HCT116 (cell line): ENCODE data around the gene PPP1R3G. TPM values are rescaled to one million over a fixed set of nuclear protein-coding genes. Genes with fewer than 3 reads are reported as not detected.

ENCODE experiments used
- ATAC-seq: fragments of 200-7000 bp; cut with Tn5 transposase; 2 replicates; pipeline ENCODE4 v1.9.1; 2020; ENCODE audit warnings: mild to moderate bottlenecking, moderate library complexity
- BruUV-seq: library from RNA; stranded (reverse); fragments of 400-500 nt; replicated peaks from 2 replicates; lab custom pipeline; 2021; lab: Mats Ljungman, UMichigan
- CTCF ChIA-PET: fragments of 300-600 bp; sonication (Branson Sonifier 250); formaldehyde crosslinking; loops from one replicate; lab custom pipeline; 2021; ENCODE audit warnings: antibody characterized with exemption; lab: Charles Lee
- POLR2A ChIA-PET: fragments of 300-600, 350-600 bp; sonication (Branson Sonifier 250); formaldehyde crosslinking; loops from one replicate; lab custom pipeline; 2021; ENCODE audit warnings: antibody characterized with exemption; lab: Charles Lee
- RAD21 ChIA-PET, 2 experiments: fragments of 300-600 bp; sonication (Branson Sonifier 250); formaldehyde crosslinking; loops; one replicate each; lab custom pipeline; 2023; ENCODE audit warnings: low total read pairs in 2 of 2; ENCODE audit not compliant: uncharacterized antibody in 2 of 2, unreplicated experiment in 2 of 2, low non-redundant PET in 1 of 2; lab: Charles Lee
- DNase-seq: peaks from one replicate; pipeline ENCODE4 v3.0.0-alpha.2; 2010; ENCODE audit warnings: low read depth, low spot score
- H2AFZ ChIP-seq: fragments of 200-600 bp; shearing (Covaris generic), sonication (generic); 2 replicates; pipeline ENCODE4 v1.6.1; 2017; ENCODE audit warnings: low read depth, mixed run types, mixed read lengths, antibody characterized with exemption, low read length; ENCODE audit not compliant: poor library complexity, severe bottlenecking
- H3K27ac ChIP-seq: 2 replicates; pipeline ENCODE4 v1.5.1; 2012; ENCODE audit warnings: low read depth, low read length
- H3K27me3 ChIP-seq: fragments of 200-600 bp; sonication (generic); 2 replicates; pipeline ENCODE4 v1.6.1; 2016; ENCODE audit warnings: mixed run types, low read length, mixed read lengths; ENCODE audit not compliant: insufficient read depth
- H3K36me3 ChIP-seq, 2 experiments: fragments of 200-500 bp in 1 of 2; fragments of 200-600 bp in 1 of 2; sonication (Bioruptor generic) in 1 of 2; sonication (generic) in 1 of 2; 2 replicates each; pipeline versions ENCODE4 v1.5.1 to v1.6.1; 2014 to 2016; ENCODE audit warnings: low read length in 2 of 2, inconsistent platforms in 1 of 2, mixed read lengths in 1 of 2, mixed run types in 1 of 2; ENCODE audit not compliant: insufficient read depth in 2 of 2, control insufficient read depth in 1 of 2
- H3K4me1 ChIP-seq, 2 experiments: fragments of 200-600 bp in 1 of 2; sonication (generic) in 1 of 2; 2 replicates each; pipeline versions ENCODE4 v1.5.1 to v1.6.1; 2012 to 2017; ENCODE audit warnings: low read length in 2 of 2, inconsistent platforms in 1 of 2, mild to moderate bottlenecking in 1 of 2, mixed read lengths in 1 of 2, mixed run types in 1 of 2, moderate library complexity in 1 of 2; ENCODE audit not compliant: insufficient read depth in 2 of 2, control insufficient read depth in 1 of 2
- H3K4me2 ChIP-seq: fragments of 200-600 bp; sonication (generic); 2 replicates; pipeline ENCODE4 v1.6.1; 2017; ENCODE audit warnings: mixed run types, low read length, mixed read lengths
- H3K4me3 ChIP-seq, 2 experiments: fragments of 200-600 bp in 1 of 2; sonication (generic) in 1 of 2; replicated peaks in 1 of 2; 2 replicates each; pipeline ENCODE4 v1.5.1; 2011 to 2016; ENCODE audit warnings: low read length in 2 of 2, control low read depth in 1 of 2, low read depth in 1 of 2, mild to moderate bottlenecking in 1 of 2, mixed read lengths in 1 of 2, mixed run types in 1 of 2
- H3K79me2 ChIP-seq: fragments of 200-600 bp; sonication (generic); 2 replicates; pipeline ENCODE4 v1.6.1; 2017; ENCODE audit warnings: mild to moderate bottlenecking, mixed run types, low read length, moderate library complexity, mixed read lengths; ENCODE audit not compliant: insufficient read depth
- H3K9ac ChIP-seq: fragments of 200-600 bp; sonication (generic); 2 replicates; pipeline ENCODE4 v1.6.1; 2016; ENCODE audit warnings: low read length, mixed read lengths
- H3K9me2 ChIP-seq: fragments of 200-600 bp; sonication (generic), shearing (Covaris generic); 2 replicates; pipeline ENCODE4 v1.6.1; 2017; ENCODE audit warnings: mixed run types, mild to moderate bottlenecking, moderate library complexity; ENCODE audit not compliant: insufficient read depth
- H3K9me3 ChIP-seq, 2 experiments: fragments of 200-500 bp in 1 of 2; fragments of 200-600 bp in 1 of 2; sonication (Bioruptor generic) in 1 of 2; sonication (generic) in 1 of 2; 2 replicates each; pipeline ENCODE4 v1.6.1; 2014 to 2017; ENCODE audit warnings: low read length in 2 of 2, mixed read lengths in 2 of 2, inconsistent platforms in 1 of 2, low read depth in 1 of 2, mild to moderate bottlenecking in 1 of 2, mixed run types in 1 of 2, moderate library complexity in 1 of 2; ENCODE audit not compliant: control insufficient read depth in 1 of 2, insufficient read depth in 1 of 2
- H4K20me1 ChIP-seq: fragments of 200-600 bp; sonication (generic), shearing (Covaris generic); 2 replicates; pipeline ENCODE4 v1.6.1; 2017; ENCODE audit warnings: mixed run types, mild to moderate bottlenecking, moderate library complexity; ENCODE audit not compliant: insufficient read depth
- EGR1 ChIP-seq: IDR thresholded peaks from 2 replicates; pipeline ENCODE4 v1.6.1; 2012; ENCODE audit warnings: low read depth
- EZH2 ChIP-seq: fragments of 200-600 bp; sonication (generic); IDR thresholded peaks from 2 replicates; pipeline ENCODE4 v1.6.1; 2017; ENCODE audit warnings: antibody characterized with exemption, mixed run types
- EZH2phosphoT487 ChIP-seq: fragments of 200-600 bp; IDR thresholded peaks from 2 replicates; pipeline ENCODE4 v1.6.1; 2018; ENCODE audit warnings: antibody characterized with exemption, borderline replicate concordance
- FOSL1 ChIP-seq: IDR thresholded peaks from 2 replicates; pipeline ENCODE4 v1.6.1; 2012; ENCODE audit warnings: low read depth
- JUND ChIP-seq: IDR thresholded peaks from 2 replicates; pipeline ENCODE4 v1.6.1; 2012
- POLR2A ChIP-seq: IDR thresholded peaks from 2 replicates; pipeline ENCODE4 v1.7.0; 2011; ENCODE audit warnings: borderline replicate concordance; ENCODE audit not compliant: insufficient read depth, insufficient read length; ENCODE audit errors: extremely low read depth
- POLR2AphosphoS5 ChIP-seq: IDR thresholded peaks from 2 replicates; pipeline ENCODE4 v1.6.1; 2011; ENCODE audit warnings: mild to moderate bottlenecking, low read depth, low read length, moderate library complexity
- RAD21 ChIP-seq: IDR thresholded peaks from 2 replicates; pipeline ENCODE4 v1.6.1; 2012; ENCODE audit warnings: low read depth, mild to moderate bottlenecking
- SIN3A ChIP-seq: IDR thresholded peaks from 2 replicates; pipeline ENCODE4 v1.6.1; 2012; ENCODE audit warnings: low read depth
- SP1 ChIP-seq: IDR thresholded peaks from 2 replicates; pipeline ENCODE4 v1.6.1; 2012; ENCODE audit warnings: low read depth
- ZFX ChIP-seq: fragments of 450-650 bp; IDR thresholded peaks from 2 replicates; pipeline ENCODE4 v1.6.1; 2017
- ZNF274 ChIP-seq: fragments of 200-500 bp; sonication (Bioruptor generic); IDR thresholded peaks from 2 replicates; pipeline ENCODE4 v1.6.1; 2014; ENCODE audit warnings: mild to moderate bottlenecking, low read depth, low read length, inconsistent platforms
- intact Hi-C: fragments of 100-400 bp; cut with micrococcal nuclease; formaldehyde crosslinking; loops from 2 replicates; pipeline ENCODE4 v1.10.0; 2022
- total RNA-seq: library from RNA; stranded (reverse); gene quantifications from one replicate; pipeline ENCODE4 v1.2.1, GENCODE V29; 2021; ENCODE audit not compliant: unreplicated experiment
- TF ChIP-seq, protein P1 (sequence below): IDR thresholded peaks from 2 replicates; pipeline ENCODE4 v1.6.1; 2012; ENCODE audit warnings: low read depth
- TF ChIP-seq, protein P2 (sequence below): IDR thresholded peaks from 2 replicates; pipeline ENCODE4 v1.6.1; 2012
- TF ChIP-seq, protein P3 (sequence below): IDR thresholded peaks from 2 replicates; pipeline ENCODE4 v1.6.1; 2012

PPP1R3G gene
- total RNA-seq, 1 experiment from 2014 or later: 0.27 TPM

DNA sequence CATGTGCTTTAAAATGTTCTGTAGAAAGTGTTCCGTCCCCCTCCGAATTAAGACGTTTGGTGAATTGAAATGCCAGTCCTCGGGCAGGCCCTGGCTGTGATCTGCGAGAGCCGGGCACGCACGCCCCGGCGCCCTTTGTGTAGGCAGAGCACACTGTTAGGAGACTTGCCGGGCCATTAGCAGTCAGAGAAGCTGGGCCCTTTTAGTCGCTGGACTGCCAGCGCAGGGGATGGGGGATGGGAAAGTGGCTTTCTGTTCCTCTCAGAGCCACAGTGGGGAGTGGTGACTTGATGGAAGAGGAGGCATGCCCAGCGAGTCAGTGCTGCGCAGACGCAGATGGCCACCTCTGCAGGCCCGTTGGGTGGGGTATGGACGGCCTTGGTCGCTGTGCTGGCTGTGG is 2.2 kb downstream of the PPP1R3G start:
- Histone ChIP-seq H3K27ac (no peak overlapping the region), H3K79me2 (no peaks in the 10 kb centered on the region), H3K36me3 (no peaks in the 10 kb centered on the region), H3K9me3 (no peaks in the 10 kb centered on the region), H3K9ac (no peak overlapping the region), H3K4me3 (no peak overlapping the region), H2AFZ (no peak overlapping the region), H3K4me1 (peaks cover 2 to 21% of the 10 kb centered on the region in 2 experiments; a peak in 2 of 4 replicates), H4K20me1 (no peaks in the 10 kb centered on the region), H3K9me2 (no peaks in the 10 kb centered on the region), H3K4me2 (no peak overlapping the region)
- POLR2A ChIA-PET: no interaction called here
- BruUV-seq: no TSS peak
- ATAC-seq: no peak
- CTCF ChIA-PET: no interaction called here
- intact Hi-C loops: no loop called here
- TF ChIP-seq, protein P1, sequence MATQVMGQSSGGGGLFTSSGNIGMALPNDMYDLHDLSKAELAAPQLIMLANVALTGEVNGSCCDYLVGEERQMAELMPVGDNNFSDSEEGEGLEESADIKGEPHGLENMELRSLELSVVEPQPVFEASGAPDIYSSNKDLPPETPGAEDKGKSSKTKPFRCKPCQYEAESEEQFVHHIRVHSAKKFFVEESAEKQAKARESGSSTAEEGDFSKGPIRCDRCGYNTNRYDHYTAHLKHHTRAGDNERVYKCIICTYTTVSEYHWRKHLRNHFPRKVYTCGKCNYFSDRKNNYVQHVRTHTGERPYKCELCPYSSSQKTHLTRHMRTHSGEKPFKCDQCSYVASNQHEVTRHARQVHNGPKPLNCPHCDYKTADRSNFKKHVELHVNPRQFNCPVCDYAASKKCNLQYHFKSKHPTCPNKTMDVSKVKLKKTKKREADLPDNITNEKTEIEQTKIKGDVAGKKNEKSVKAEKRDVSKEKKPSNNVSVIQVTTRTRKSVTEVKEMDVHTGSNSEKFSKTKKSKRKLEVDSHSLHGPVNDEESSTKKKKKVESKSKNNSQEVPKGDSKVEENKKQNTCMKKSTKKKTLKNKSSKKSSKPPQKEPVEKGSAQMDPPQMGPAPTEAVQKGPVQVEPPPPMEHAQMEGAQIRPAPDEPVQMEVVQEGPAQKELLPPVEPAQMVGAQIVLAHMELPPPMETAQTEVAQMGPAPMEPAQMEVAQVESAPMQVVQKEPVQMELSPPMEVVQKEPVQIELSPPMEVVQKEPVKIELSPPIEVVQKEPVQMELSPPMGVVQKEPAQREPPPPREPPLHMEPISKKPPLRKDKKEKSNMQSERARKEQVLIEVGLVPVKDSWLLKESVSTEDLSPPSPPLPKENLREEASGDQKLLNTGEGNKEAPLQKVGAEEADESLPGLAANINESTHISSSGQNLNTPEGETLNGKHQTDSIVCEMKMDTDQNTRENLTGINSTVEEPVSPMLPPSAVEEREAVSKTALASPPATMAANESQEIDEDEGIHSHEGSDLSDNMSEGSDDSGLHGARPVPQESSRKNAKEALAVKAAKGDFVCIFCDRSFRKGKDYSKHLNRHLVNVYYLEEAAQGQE: no peak
- TF ChIP-seq EGR1 (no peak), POLR2AphosphoS5 (no peak), EZH2phosphoT487 (no peak), ZFX (no peak), SP1 (no peak), POLR2A (no peak), EZH2 (no peak), RAD21 (no peak), FOSL1 (no peak), ZNF274 (no peak), SIN3A (no peak), JUND (no peak)
- TF ChIP-seq, protein P2, sequence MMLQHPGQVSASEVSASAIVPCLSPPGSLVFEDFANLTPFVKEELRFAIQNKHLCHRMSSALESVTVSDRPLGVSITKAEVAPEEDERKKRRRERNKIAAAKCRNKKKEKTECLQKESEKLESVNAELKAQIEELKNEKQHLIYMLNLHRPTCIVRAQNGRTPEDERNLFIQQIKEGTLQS: no peak
- TF ChIP-seq, protein P3, sequence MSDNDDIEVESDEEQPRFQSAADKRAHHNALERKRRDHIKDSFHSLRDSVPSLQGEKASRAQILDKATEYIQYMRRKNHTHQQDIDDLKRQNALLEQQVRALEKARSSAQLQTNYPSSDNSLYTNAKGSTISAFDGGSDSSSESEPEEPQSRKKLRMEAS: no peak
- TF ChIP-seq, all 23 proteins: peak for 0
- no peaks in the 10 kb centered on the region for H3K27me3 ChIP-seq
- DNase-seq: no peak
- RAD21 ChIA-PET: no interaction called here
